ENCODE data around the gene NFAM1. TPM values are rescaled to one million over a fixed set of nuclear protein-coding genes. Genes with fewer than 3 reads are reported as not detected.
A peak's percentile ranks its signal among the peaks of the same experiment; 100 is the strongest.

Gene NFAM1
- total RNA-seq (10 to 100 TPM in 1 of 5 experiments, 1 to 10 TPM in 1, under 1 TPM in 3; 0.51 to 40.3 (median 0.77) TPM), polyA plus RNA-seq (under 1 TPM; 0.03 to 0.06 TPM), total RNA-seq (not detected)

- Mint-ChIP-seq H3K36me3 (no peaks in the 10 kb centered on the region), H3K9me3 (no peaks in the 10 kb centered on the region), H3K4me1 (peaks cover 0 to 12% (median 0%) of the 10 kb centered on the region in 7 donors), H3K27ac (no peak within 1 kb of the TSS), H3K4me3 (no peak within 1 kb of the TSS), H3K27me3 (peaks cover 0 to 24% (median 20%) of the 10 kb centered on the region in 5 donors)
- ATAC-seq (peak; percentile 84), DNase-seq (no peak)
- Histone ChIP-seq H3K9me3 (ENCODE audit: control insufficient read depth in 2 of 3, low read length in 3 of 3) (no peaks in the 10 kb centered on the region), H3K27me3 (ENCODE audit: control insufficient read depth in 2 of 2, insufficient read depth in 2 of 2, low read length in 2 of 2) (no peaks in the 10 kb centered on the region), H3K36me3 (ENCODE audit: control insufficient read depth in 2 of 3, insufficient read depth in 3 of 3, low read length in 3 of 3) (no peaks in the 10 kb centered on the region), H3K27ac (ENCODE audit: low read depth, low read length) (no peak within 1 kb of the TSS), H3K4me3 (ENCODE audit: low read length) (no peak within 1 kb of the TSS), H3K4me1 (ENCODE audit: control insufficient read depth in 2 of 2, insufficient read depth in 2 of 2, low read length in 2 of 2) (no peaks in the 10 kb centered on the region)
- CTCF ChIA-PET = interaction anchor here (0.5 to 0.8 kb wide), 2 partner anchors 12 to 482 kb away, joined by 3 read pairs; no protein-coding TSS in a partner anchor
- intact Hi-C loops (cut with micrococcal nuclease) = no loop called here
- POLR2A ChIA-PET = interaction anchor here (1.2 kb wide), 1 partner anchor 12 kb away, joined by 3 read pairs; no protein-coding TSS in a partner anchor
These were observed at the start of gene NFAM1 for GRCh38 chr22:42432020-42432596. Gene NFAM1, minus strand, starts transcription at chr22:42432403. Its CDS starts 46 bp downstream, at chr22:42432357.

- H3K27me3 Mint-ChIP-seq = peaks cover 0 to 16% (median 0%) of the 10 kb centered on the region in 5 donors
- no peak overlapping the region for H3K4me3 ChIP-seq (ENCODE audit: low read length)
- no peaks in the 10 kb centered on the region for H3K9me3 ChIP-seq (ENCODE audit: control insufficient read depth in 2 of 3, low read length in 3 of 3)
- no peaks in the 10 kb centered on the region for H3K36me3 ChIP-seq (ENCODE audit: control insufficient read depth in 2 of 3, insufficient read depth in 3 of 3, low read length in 3 of 3)
- ChIA-PET CTCF (interaction anchor here (1.0 kb wide), 1 partner anchor 8 kb away, joined by 3 read pairs; no protein-coding TSS in a partner anchor), POLR2A (interaction anchor here (0.5 to 1.0 kb wide), 2 partner anchors 314 to 395 kb away, joined by 3 to 4 read pairs; no protein-coding TSS in a partner anchor)
- H3K4me3 Mint-ChIP-seq = no peak overlapping the region
- H3K4me1 Mint-ChIP-seq = peaks cover 6 to 21% (median 12%) of the 10 kb centered on the region in 7 donors
- H3K27ac Mint-ChIP-seq = no peak overlapping the region
- H3K27ac ChIP-seq (ENCODE audit: low read depth, low read length) = no peak overlapping the region
- no peak for DNase-seq
- no peaks in the 10 kb centered on the region for H3K27me3 ChIP-seq (ENCODE audit: control insufficient read depth in 2 of 2, insufficient read depth in 2 of 2, low read length in 2 of 2)
- H3K4me1 ChIP-seq (ENCODE audit: control insufficient read depth in 2 of 2, insufficient read depth in 2 of 2, low read length in 2 of 2) = peaks cover 0 to 9% of the 10 kb centered on the region in 2 donors
- peaks cover 0 to 1% (median 0%) of the 10 kb centered on the region in 5 donors for H3K36me3 Mint-ChIP-seq
- intact Hi-C loops (cut with micrococcal nuclease) = no loop called here
- H3K9me3 Mint-ChIP-seq = no peaks in the 10 kb centered on the region
- ATAC-seq = no peak
These were observed 42.9 kb upstream of the NFAM1 start for GRCh38 chr22:42475122-42475521.

- Mint-ChIP-seq H3K9me3 (no peaks in the 10 kb centered on the region), H3K4me3 (no peak overlapping the region), H3K36me3 (peaks cover 0 to 1% (median 0%) of the 10 kb centered on the region in 5 donors), H3K27me3 (peaks cover 0 to 26% (median 0%) of the 10 kb centered on the region in 5 donors), H3K4me1 (peaks cover 3 to 12% (median 9%) of the 10 kb centered on the region in 7 donors), H3K27ac (peak overlapping the region in 2 of 9 donors; percentile 2 to 16)
- POLR2A ChIA-PET = interaction anchor here (0.6 kb wide), 1 partner anchor 371 kb away, joined by 5 read pairs; no protein-coding TSS in a partner anchor
- no peaks in the 10 kb centered on the region for H3K27me3 ChIP-seq (ENCODE audit: control insufficient read depth in 2 of 2, insufficient read depth in 2 of 2, low read length in 2 of 2)
- no peaks in the 10 kb centered on the region for H3K36me3 ChIP-seq (ENCODE audit: control insufficient read depth in 2 of 3, insufficient read depth in 3 of 3, low read length in 3 of 3)
- no peak overlapping the region for H3K4me3 ChIP-seq (ENCODE audit: low read length)
- ATAC-seq (peak; percentile 57), DNase-seq (peak in 5 of 9 donors; percentile 10 to 42 (median 29))
- no peak overlapping the region for H3K27ac ChIP-seq (ENCODE audit: low read depth, low read length)
- CTCF ChIA-PET = interaction anchor here (0.6 to 1.5 kb wide), 10 partner anchors 13 to 868 kb away, joined by 3 to 5 read pairs (median 4); partner anchors contain the start of gene SEPTIN3
- intact Hi-C loops (cut with micrococcal nuclease) = loop anchor here (1.0 kb wide), 2 partner anchors 36 to 383 kb away; partner anchors contain the start of gene NDUFA6 (in 1 of the 2)
- H3K4me1 ChIP-seq (ENCODE audit: control insufficient read depth in 2 of 2, insufficient read depth in 2 of 2, low read length in 2 of 2) = peaks cover 0 to 7% of the 10 kb centered on the region in 2 donors
- H3K9me3 ChIP-seq (ENCODE audit: control insufficient read depth in 2 of 3, low read length in 3 of 3) = no peaks in the 10 kb centered on the region
These were observed 41.4 kb upstream of the NFAM1 start for GRCh38 chr22:42473484-42474193.

- Histone ChIP-seq H3K4me3 (ENCODE audit: low read length) (no peak overlapping the region), H3K9me3 (ENCODE audit: control insufficient read depth in 2 of 3, low read length in 3 of 3) (no peaks in the 10 kb centered on the region), H3K36me3 (ENCODE audit: control insufficient read depth in 2 of 3, insufficient read depth in 3 of 3, low read length in 3 of 3) (no peaks in the 10 kb centered on the region), H3K27ac (ENCODE audit: low read depth, low read length) (no peak overlapping the region), H3K27me3 (ENCODE audit: control insufficient read depth in 2 of 2, insufficient read depth in 2 of 2, low read length in 2 of 2) (no peaks in the 10 kb centered on the region), H3K4me1 (ENCODE audit: control insufficient read depth in 2 of 2, insufficient read depth in 2 of 2, low read length in 2 of 2) (no peaks in the 10 kb centered on the region)
- no peak for ATAC-seq
- peaks cover 0 to 3% (median 0%) of the 10 kb centered on the region in 7 donors for H3K4me1 Mint-ChIP-seq
- ChIA-PET POLR2A (no interaction called here), CTCF (interaction anchor here (0.6 to 1.5 kb wide), 6 partner anchors 31 to 850 kb away, joined by 3 to 5 read pairs (median 4); no protein-coding TSS in a partner anchor)
- intact Hi-C loops (cut with micrococcal nuclease) = loop anchor here (1.0 kb wide), 2 partner anchors 35 to 382 kb away; partner anchors contain the start of gene NDUFA6 (in 1 of the 2)
- H3K9me3 Mint-ChIP-seq = no peaks in the 10 kb centered on the region
- H3K27ac Mint-ChIP-seq = no peak overlapping the region
- no peak overlapping the region for H3K4me3 Mint-ChIP-seq
- H3K36me3 Mint-ChIP-seq = peaks cover 0 to 1% (median 0%) of the 10 kb centered on the region in 5 donors
- DNase-seq = no peak
- peaks cover 0 to 35% (median 0%) of the 10 kb centered on the region in 5 donors for H3K27me3 Mint-ChIP-seq
These were observed 40.5 kb upstream of the NFAM1 start for GRCh38 chr22:42472671-42473070.

- Mint-ChIP-seq H3K9me3 (no peaks in the 10 kb centered on the region), H3K27ac (no peak overlapping the region), H3K4me1 (peaks cover 0 to 3% (median 0%) of the 10 kb centered on the region in 7 donors), H3K27me3 (peaks cover 0 to 39% (median 0%) of the 10 kb centered on the region in 5 donors), H3K36me3 (no peaks in the 10 kb centered on the region), H3K4me3 (no peak overlapping the region)
- Histone ChIP-seq H3K4me3 (ENCODE audit: low read length) (no peak overlapping the region), H3K9me3 (ENCODE audit: control insufficient read depth in 2 of 3, low read length in 3 of 3) (no peaks in the 10 kb centered on the region), H3K36me3 (ENCODE audit: control insufficient read depth in 2 of 3, insufficient read depth in 3 of 3, low read length in 3 of 3) (no peaks in the 10 kb centered on the region), H3K27ac (ENCODE audit: low read depth, low read length) (no peak overlapping the region), H3K27me3 (ENCODE audit: control insufficient read depth in 2 of 2, insufficient read depth in 2 of 2, low read length in 2 of 2) (no peaks in the 10 kb centered on the region), H3K4me1 (ENCODE audit: control insufficient read depth in 2 of 2, insufficient read depth in 2 of 2, low read length in 2 of 2) (no peaks in the 10 kb centered on the region)
- DNase-seq (no peak), ATAC-seq (no peak)
- ChIA-PET CTCF (no interaction called here), POLR2A (no interaction called here)
- intact Hi-C loops (cut with micrococcal nuclease) = no loop called here
These were observed 39.2 kb upstream of the NFAM1 start for GRCh38 chr22:42471441-42471840.

GRCh38 chr22:42470366-42471082 lies 38.3 kb upstream of the NFAM1 start:
- ChIA-PET POLR2A (interaction anchor here (0.6 kb wide), 1 partner anchor 29 kb away, joined by 9 read pairs; no protein-coding TSS in a partner anchor), CTCF (no interaction called here)
- H3K4me1 Mint-ChIP-seq = peaks cover 0 to 3% (median 0%) of the 10 kb centered on the region in 7 donors
- DNase-seq (no peak), ATAC-seq (no peak)
- Histone ChIP-seq H3K4me3 (ENCODE audit: low read length) (no peak overlapping the region), H3K27ac (ENCODE audit: low read depth, low read length) (no peak overlapping the region), H3K36me3 (ENCODE audit: control insufficient read depth in 2 of 3, insufficient read depth in 3 of 3, low read length in 3 of 3) (no peaks in the 10 kb centered on the region), H3K9me3 (ENCODE audit: control insufficient read depth in 2 of 3, low read length in 3 of 3) (no peaks in the 10 kb centered on the region), H3K4me1 (ENCODE audit: control insufficient read depth in 2 of 2, insufficient read depth in 2 of 2, low read length in 2 of 2) (no peaks in the 10 kb centered on the region), H3K27me3 (ENCODE audit: control insufficient read depth in 2 of 2, insufficient read depth in 2 of 2, low read length in 2 of 2) (no peaks in the 10 kb centered on the region)
- peaks cover 0 to 37% (median 0%) of the 10 kb centered on the region in 5 donors for H3K27me3 Mint-ChIP-seq
- no peaks in the 10 kb centered on the region for H3K9me3 Mint-ChIP-seq
- no peak overlapping the region for H3K27ac Mint-ChIP-seq
- intact Hi-C loops (cut with micrococcal nuclease) = no loop called here
- H3K36me3 Mint-ChIP-seq = no peaks in the 10 kb centered on the region
- no peak overlapping the region for H3K4me3 Mint-ChIP-seq
